Hepatocyte (in vitro differentiated cells): ENCODE results near the gene KDM6A. TPM values are rescaled to one million over a fixed set of nuclear protein-coding genes. Genes with fewer than 3 reads are reported as not detected.
"Not testable (repeated sequence)": the region's sequence is repeated elsewhere in the genome, so short reads cannot be mapped to it uniquely, and the experiment has no call there.

ENCODE experiments used
- DNase-seq: peaks from one replicate; pipeline ENCODE4 v3.0.0-alpha.2; 2016; ENCODE audit warnings: low spot score
- H2AFZ ChIP-seq: fragments of 200-600 bp; sonication (generic); 2 replicates; pipeline ENCODE4 v1.6.0; 2016; ENCODE audit warnings: antibody characterized with exemption, mild to moderate bottlenecking
- H3K27ac ChIP-seq: fragments of 200-600 bp; sonication (generic); 2 replicates; pipeline ENCODE4 v1.5.1; 2016; ENCODE audit warnings: mild to moderate bottlenecking
- H3K27me3 ChIP-seq: fragments of 200-600 bp; sonication (generic); 2 replicates; pipeline ENCODE4 v1.6.1; 2016
- H3K36me3 ChIP-seq: fragments of 200-600 bp; sonication (generic); replicated peaks from 2 replicates; pipeline ENCODE4 v1.5.1; 2016; ENCODE audit warnings: low read depth; ENCODE audit not compliant: insufficient read depth
- H3K4me1 ChIP-seq: fragments of 200-600 bp; sonication (generic); 2 replicates; pipeline ENCODE4 v1.5.1; 2016; ENCODE audit warnings: mild to moderate bottlenecking, moderate library complexity; ENCODE audit not compliant: insufficient read depth
- H3K4me2 ChIP-seq: fragments of 200-600 bp; sonication (generic); 2 replicates; pipeline ENCODE4 v1.6.0; 2016
- H3K4me3 ChIP-seq: fragments of 200-600 bp; sonication (generic); 2 replicates; pipeline ENCODE4 v1.5.1; 2016; ENCODE audit warnings: mild to moderate bottlenecking
- H3K79me2 ChIP-seq: fragments of 200-600 bp; sonication (generic); 2 replicates; pipeline ENCODE4 v1.6.0; 2017; ENCODE audit warnings: mild to moderate bottlenecking
- H3K9me2 ChIP-seq: fragments of 200-600 bp; sonication (generic); replicated peaks from 2 replicates; pipeline ENCODE4 v1.6.0; 2017; ENCODE audit warnings: mild to moderate bottlenecking; ENCODE audit not compliant: insufficient read depth
- H3K9me3 ChIP-seq: fragments of 200-600 bp; sonication (generic); 2 replicates; pipeline ENCODE4 v1.5.1; 2016; ENCODE audit warnings: low read depth, mild to moderate bottlenecking
- H4K20me1 ChIP-seq: fragments of 200-600 bp; sonication (generic); 2 replicates; pipeline ENCODE4 v1.6.0; 2016; ENCODE audit warnings: mild to moderate bottlenecking; ENCODE audit not compliant: insufficient read depth, poor library complexity, severe bottlenecking
- CTCF ChIP-seq: fragments of 200-600 bp; sonication (generic); IDR thresholded peaks from 2 replicates; pipeline ENCODE4 v1.5.1; 2016; ENCODE audit warnings: antibody characterized with exemption, mild to moderate bottlenecking; ENCODE audit not compliant: poor library complexity
- EZH2 ChIP-seq: fragments of 200-600 bp; sonication (generic); IDR thresholded peaks from 2 replicates; pipeline ENCODE4 v1.6.1; 2016; ENCODE audit warnings: antibody characterized with exemption, mild to moderate bottlenecking, borderline replicate concordance
- EZH2phosphoT487 ChIP-seq: fragments of 200-600 bp; sonication (generic); IDR thresholded peaks from one replicate; pipeline ENCODE4 v1.6.1; 2018; ENCODE audit warnings: antibody characterized with exemption, mild to moderate bottlenecking, low read depth, moderate library complexity; ENCODE audit not compliant: unreplicated experiment, severe bottlenecking
- WGBS: methylation state at CpG from one replicate; pipeline ENCODE4 v1.1.6; 2016; ENCODE audit warnings: low lambda C conversion rate; ENCODE audit errors: missing lambda C conversion rate; 5-methylcytosine and 5-hydroxymethylcytosine counted together
- polyA plus RNA-seq: library from polyadenylated mRNA; unstranded; fragments of >200 nt; fragmentation: Nextera tagmentation; extraction: Ambion mirVana; gene quantifications from 2 replicates; pipeline ENCODE4 v1.2.1, GENCODE V29; 2016
- total RNA-seq: library from RNA; depleted of rRNA; stranded (reverse); fragments of >200 nt; gene quantifications from 2 replicates; pipeline ENCODE4 v1.2.3, GENCODE V29; 2014

The KDM6A gene
- total and polyA plus RNA-seq, 2 experiments from 2014 or later, result 13.7 to 46.2 TPM

- Histone ChIP-seq H3K4me1 (no peaks in the 10 kb centered on the region), H3K27me3 (no peaks in the 10 kb centered on the region), H3K36me3 (no peaks in the 10 kb centered on the region), H2AFZ (no peak overlapping the region), H3K9me3 (no peaks in the 10 kb centered on the region), H3K4me3 (no peak overlapping the region), H3K4me2 (no peak overlapping the region), H4K20me1 (peaks cover 10% of the 10 kb centered on the region), H3K79me2 (peaks cover 93% of the 10 kb centered on the region), H3K9me2 (no peaks in the 10 kb centered on the region), H3K27ac (no peak overlapping the region)
- no peak for TF ChIP-seq EZH2
- TF ChIP-seq EZH2phosphoT487, result no peak
- TF ChIP-seq CTCF, result no peak
- DNase-seq, result no peak
- 84% methylated on average over 10 of the region's 10 CpGs for WGBS
These were observed 124.4 kb downstream of the KDM6A start for GRCh38 chrX:44997282-44997812.

GRCh38 chrX:44997888-44998287, 124.9 kb downstream of the KDM6A start:
- H3K9me2 ChIP-seq, result no peaks in the 10 kb centered on the region
- no peak for TF ChIP-seq EZH2
- no peak for TF ChIP-seq CTCF
- no peak for TF ChIP-seq EZH2phosphoT487
- H3K4me1 ChIP-seq, result no peaks in the 10 kb centered on the region
- H3K4me2 ChIP-seq, result no peak overlapping the region
- peaks cover 91% of the 10 kb centered on the region for H3K79me2 ChIP-seq
- no peaks in the 10 kb centered on the region for H3K27me3 ChIP-seq
- 85% methylated on average over 1 of the region's 1 CpG for WGBS
- peaks cover 10% of the 10 kb centered on the region for H4K20me1 ChIP-seq
- H3K27ac ChIP-seq, result no peak overlapping the region
- H3K4me3 ChIP-seq, result no peak overlapping the region
- no peak overlapping the region for H2AFZ ChIP-seq
- H3K36me3 ChIP-seq, result no peaks in the 10 kb centered on the region
- H3K9me3 ChIP-seq, result no peaks in the 10 kb centered on the region
- DNase-seq, result no peak

GRCh38 chrX:44999237-44999636, 126.2 kb downstream of the KDM6A start:
- not testable (repeated sequence) for H3K36me3 ChIP-seq

GRCh38 chrX:44999872-45000271, 126.9 kb downstream of the KDM6A start:
- not testable (repeated sequence) for H2AFZ ChIP-seq, H3K9me3 ChIP-seq, H3K4me2 ChIP-seq, H3K36me3 ChIP-seq, H3K27me3 ChIP-seq, H3K9me2 ChIP-seq, H3K4me3 ChIP-seq, H3K4me1 ChIP-seq, DNase-seq, H3K27ac ChIP-seq
- Histone ChIP-seq H4K20me1 (peaks cover 12% of the 10 kb centered on the region), H3K79me2 (peaks cover 87% of the 10 kb centered on the region)
- WGBS, result 86% methylated on average over 3 of the region's 3 CpGs

More at GRCh38 chrX:44999237-44999636, 126.2 kb downstream of the KDM6A start:
- Histone ChIP-seq H4K20me1 (peaks cover 15% of the 10 kb centered on the region), H3K79me2 (peaks cover 88% of the 10 kb centered on the region)
- H3K4me2 ChIP-seq, H3K27me3 ChIP-seq, H3K4me1 ChIP-seq, H3K9me3 ChIP-seq, H2AFZ ChIP-seq, H3K4me3 ChIP-seq, DNase-seq, H3K27ac ChIP-seq, H3K9me2 ChIP-seq: not testable (repeated sequence)
- 83% methylated on average over 8 of the region's 8 CpGs for WGBS
